ENCODE measurements around the gene PDIK1L. TPM values are rescaled to one million over a fixed set of nuclear protein-coding genes. Genes with fewer than 3 reads are reported as not detected.

The PDIK1L gene
- total and polyA plus RNA-seq, 2 donors (not counting 3 experiments of a cell fraction or from before 2014, with no cell fraction given): 1.6 to 5.6 TPM

DNA sequence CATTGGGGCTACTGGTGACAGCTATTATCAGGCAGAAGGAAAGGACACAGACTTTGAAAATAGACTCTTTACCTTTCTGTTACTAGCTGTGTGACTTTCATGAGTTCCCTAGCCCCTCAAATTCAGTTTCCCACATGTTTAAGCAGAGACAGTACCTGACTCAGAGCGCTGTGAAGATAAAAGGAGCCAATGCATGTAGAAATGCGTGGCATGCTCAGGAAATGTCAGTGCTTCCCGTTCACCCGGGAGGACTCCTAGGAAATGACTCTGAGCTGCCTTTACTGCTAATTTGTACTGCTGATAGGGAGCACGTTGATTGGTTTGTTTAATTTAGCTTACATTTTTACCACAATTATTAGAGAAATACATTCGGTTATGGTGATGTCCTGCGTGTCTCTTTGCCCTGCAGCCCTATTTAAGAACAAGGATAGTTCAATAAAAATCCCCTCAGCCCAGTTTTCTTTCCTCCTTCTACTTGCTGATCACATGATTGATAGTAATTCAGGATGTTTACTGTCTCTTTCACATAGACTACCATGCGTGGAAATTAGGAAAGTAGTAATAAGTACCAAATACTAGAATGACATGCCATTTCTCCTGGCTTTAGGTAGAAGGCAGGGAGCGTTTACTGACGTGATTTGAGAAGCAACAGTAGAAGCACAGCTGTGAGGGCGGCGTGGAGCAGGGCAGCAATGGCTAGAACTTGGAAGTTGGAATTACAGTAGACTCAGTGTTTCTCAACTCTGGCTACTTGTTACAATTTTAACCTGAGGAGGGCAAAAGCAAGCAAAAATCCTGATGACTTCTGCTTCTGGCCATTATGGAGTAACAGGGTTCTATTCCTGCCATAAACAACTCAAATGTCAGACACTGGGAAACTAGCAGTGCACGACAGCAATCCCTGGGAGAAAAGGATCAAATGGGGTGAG, 15.9 kb downstream of the PDIK1L start:
- Histone ChIP-seq H3K79me2 (ENCODE audit: control insufficient read depth, insufficient read depth, low read length) (no peaks in the 10 kb centered on the region), H3K4me1 (ENCODE audit: control insufficient read depth, extremely low read depth, insufficient read depth, low read length) (peaks cover 16% of the 10 kb centered on the region), H3K9me1 (replicated peaks; ENCODE audit: control insufficient read depth, extremely low read depth, insufficient read depth, low read length) (no peaks in the 10 kb centered on the region), H3K9ac (replicated peaks; ENCODE audit: extremely low read depth, insufficient read depth, low read length) (no peak overlapping the region), H3K9me3 (replicated peaks; ENCODE audit: control insufficient read depth, insufficient read depth, low read length) (no peaks in the 10 kb centered on the region), H3K4me3 (replicated peaks in 1 of 3; ENCODE audit: insufficient read depth in 1 of 3, low read depth in 1 of 3, low read length in 3 of 3) (no peak overlapping the region), H3K27me3 (ENCODE audit: control insufficient read depth in 2 of 2, insufficient read depth in 2 of 2, low read length in 2 of 2) (no peaks in the 10 kb centered on the region), H3K36me3 (ENCODE audit: control insufficient read depth in 2 of 2, extremely low read depth in 1 of 2, insufficient read depth in 2 of 2, low read length in 2 of 2) (no peaks in the 10 kb centered on the region), H4K20me1 (replicated peaks; ENCODE audit: control insufficient read depth, extremely low read depth, insufficient read depth, low read length) (no peaks in the 10 kb centered on the region), H2AFZ (ENCODE audit: low read depth, low read length) (peak overlapping the region; percentile 59), H3K4me2 (ENCODE audit: insufficient read depth, low read length) (peak overlapping the region; percentile 36), H3K27ac (ENCODE audit: insufficient read depth, low read depth, low read length) (no peak overlapping the region)
- no TSS peak for BruUV-seq (replicated peaks)
- CTCF ChIA-PET: interaction anchor here (1.1 to 7.7 kb wide), 10 partner anchors 10 to 194 kb away, joined by 3 to 62 read pairs (median 4); no protein-coding TSS in a partner anchor
- DNase-seq (ENCODE audit: low read depth, low spot score) (peak; percentile 36), FAIRE-seq (peak; percentile 64)
- dilution Hi-C loops (cut with MboI; ENCODE audit: extremely low pct_ligation_motif_present, low sequenced_read_pairs): no loop called here
- intact Hi-C loops (cut with micrococcal nuclease): no loop called here
- POLR2A ChIA-PET: no interaction called here
- TF ChIP-seq JUN (IDR thresholded peaks at IDR 0.05; ENCODE audit: borderline replicate concordance, insufficient read depth, insufficient read length, low read depth): no peak

DNA sequence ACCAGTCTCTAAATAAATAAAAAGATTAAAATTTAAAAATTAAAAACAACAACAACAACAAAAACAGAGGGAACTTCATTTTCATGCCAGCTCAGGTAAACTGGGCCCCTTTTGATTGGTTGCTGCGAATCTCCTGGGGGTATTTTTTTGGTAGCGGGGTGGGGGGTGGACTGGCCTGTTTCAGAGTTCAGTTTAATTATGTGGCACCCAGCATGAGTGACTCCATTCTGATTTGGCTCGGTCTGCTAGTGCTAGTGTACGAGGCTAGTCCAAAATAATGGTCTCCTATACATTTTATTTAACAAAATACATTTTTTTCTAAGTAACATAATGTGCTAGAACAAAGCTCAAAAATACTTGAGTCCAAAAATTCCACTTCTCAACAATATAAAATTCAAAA, 18.2 kb downstream of the PDIK1L start:
- H3K27me3 ChIP-seq (ENCODE audit: control insufficient read depth in 2 of 2, insufficient read depth in 2 of 2, low read length in 2 of 2): no peaks in the 10 kb centered on the region
- H4K20me1 ChIP-seq (replicated peaks; ENCODE audit: control insufficient read depth, extremely low read depth, insufficient read depth, low read length): no peaks in the 10 kb centered on the region
- H3K4me3 ChIP-seq (replicated peaks in 1 of 3; ENCODE audit: insufficient read depth in 1 of 3, low read depth in 1 of 3, low read length in 3 of 3): no peak overlapping the region
- no TSS peak for BruUV-seq (replicated peaks)
- H3K4me2 ChIP-seq (ENCODE audit: insufficient read depth, low read length): no peak overlapping the region
- POLR2A ChIA-PET: no interaction called here
- H3K79me2 ChIP-seq (ENCODE audit: control insufficient read depth, insufficient read depth, low read length): no peaks in the 10 kb centered on the region
- FAIRE-seq (no peak), DNase-seq (ENCODE audit: low read depth, low spot score) (no peak)
- no peaks in the 10 kb centered on the region for H3K9me3 ChIP-seq (replicated peaks; ENCODE audit: control insufficient read depth, insufficient read depth, low read length)
- no peak overlapping the region for H2AFZ ChIP-seq (ENCODE audit: low read depth, low read length)
- no peak overlapping the region for H3K27ac ChIP-seq (ENCODE audit: insufficient read depth, low read depth, low read length)
- H3K9me1 ChIP-seq (replicated peaks; ENCODE audit: control insufficient read depth, extremely low read depth, insufficient read depth, low read length): no peaks in the 10 kb centered on the region
- TF ChIP-seq POLR2A (IDR thresholded peaks at IDR 0.05; ENCODE audit: low read depth, low read length): no peak
- TF ChIP-seq MYC (IDR thresholded peaks at IDR 0.05; ENCODE audit: low read depth, low read length): no peak
- no peak for TF ChIP-seq GATA2 (IDR thresholded peaks at IDR 0.05; ENCODE audit: insufficient read depth, insufficient read length, low read depth, low read length)
- TF ChIP-seq, protein P1, sequence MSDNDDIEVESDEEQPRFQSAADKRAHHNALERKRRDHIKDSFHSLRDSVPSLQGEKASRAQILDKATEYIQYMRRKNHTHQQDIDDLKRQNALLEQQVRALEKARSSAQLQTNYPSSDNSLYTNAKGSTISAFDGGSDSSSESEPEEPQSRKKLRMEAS (IDR thresholded peaks at IDR 0.05; ENCODE audit: insufficient read depth, insufficient read length): no peak
- no peak for TF ChIP-seq EZH2 (IDR thresholded peaks at IDR 0.05; ENCODE audit: borderline replicate concordance, low read depth, low read length, severe bottlenecking)
- no peak for TF ChIP-seq FOS (IDR thresholded peaks at IDR 0.05; ENCODE audit: borderline replicate concordance, insufficient read depth, low read length)
- no peak for TF ChIP-seq POLR2AphosphoS5 (IDR thresholded peaks at IDR 0.05; ENCODE audit: insufficient read depth, low read depth, low read length)
- TF ChIP-seq, protein P2, sequence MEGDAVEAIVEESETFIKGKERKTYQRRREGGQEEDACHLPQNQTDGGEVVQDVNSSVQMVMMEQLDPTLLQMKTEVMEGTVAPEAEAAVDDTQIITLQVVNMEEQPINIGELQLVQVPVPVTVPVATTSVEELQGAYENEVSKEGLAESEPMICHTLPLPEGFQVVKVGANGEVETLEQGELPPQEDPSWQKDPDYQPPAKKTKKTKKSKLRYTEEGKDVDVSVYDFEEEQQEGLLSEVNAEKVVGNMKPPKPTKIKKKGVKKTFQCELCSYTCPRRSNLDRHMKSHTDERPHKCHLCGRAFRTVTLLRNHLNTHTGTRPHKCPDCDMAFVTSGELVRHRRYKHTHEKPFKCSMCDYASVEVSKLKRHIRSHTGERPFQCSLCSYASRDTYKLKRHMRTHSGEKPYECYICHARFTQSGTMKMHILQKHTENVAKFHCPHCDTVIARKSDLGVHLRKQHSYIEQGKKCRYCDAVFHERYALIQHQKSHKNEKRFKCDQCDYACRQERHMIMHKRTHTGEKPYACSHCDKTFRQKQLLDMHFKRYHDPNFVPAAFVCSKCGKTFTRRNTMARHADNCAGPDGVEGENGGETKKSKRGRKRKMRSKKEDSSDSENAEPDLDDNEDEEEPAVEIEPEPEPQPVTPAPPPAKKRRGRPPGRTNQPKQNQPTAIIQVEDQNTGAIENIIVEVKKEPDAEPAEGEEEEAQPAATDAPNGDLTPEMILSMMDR (IDR thresholded peaks at IDR 0.05; ENCODE audit: extremely low read depth in 1 of 2, insufficient read depth in 1 of 2, low read depth in 1 of 2, low read length in 2 of 2): no peak
- no peak for TF ChIP-seq JUN (IDR thresholded peaks at IDR 0.05; ENCODE audit: borderline replicate concordance, insufficient read depth, insufficient read length, low read depth)
- intact Hi-C loops (cut with micrococcal nuclease): no loop called here
- no peaks in the 10 kb centered on the region for H3K36me3 ChIP-seq (ENCODE audit: control insufficient read depth in 2 of 2, extremely low read depth in 1 of 2, insufficient read depth in 2 of 2, low read length in 2 of 2)
- H3K9ac ChIP-seq (replicated peaks; ENCODE audit: extremely low read depth, insufficient read depth, low read length): no peak overlapping the region
- CTCF ChIA-PET: interaction anchor here (0.8 to 7.7 kb wide), 4 partner anchors 9 to 94 kb away, joined by 3 to 62 read pairs (median 16); no protein-coding TSS in a partner anchor
- peaks cover 8% of the 10 kb centered on the region for H3K4me1 ChIP-seq (ENCODE audit: control insufficient read depth, extremely low read depth, insufficient read depth, low read length)
- dilution Hi-C loops (cut with MboI; ENCODE audit: extremely low pct_ligation_motif_present, low sequenced_read_pairs): no loop called here
